Anterior cingulate cortex (tissue), 58 donors: ENCODE measurements around the gene EDN2.

ENCODE experiments used
- DNase-seq, 58 donors: peaks; one replicate each; lab custom pipeline; 2025; lab: John Stamatoyannopoulos, UW

EDN2 gene

DNA sequence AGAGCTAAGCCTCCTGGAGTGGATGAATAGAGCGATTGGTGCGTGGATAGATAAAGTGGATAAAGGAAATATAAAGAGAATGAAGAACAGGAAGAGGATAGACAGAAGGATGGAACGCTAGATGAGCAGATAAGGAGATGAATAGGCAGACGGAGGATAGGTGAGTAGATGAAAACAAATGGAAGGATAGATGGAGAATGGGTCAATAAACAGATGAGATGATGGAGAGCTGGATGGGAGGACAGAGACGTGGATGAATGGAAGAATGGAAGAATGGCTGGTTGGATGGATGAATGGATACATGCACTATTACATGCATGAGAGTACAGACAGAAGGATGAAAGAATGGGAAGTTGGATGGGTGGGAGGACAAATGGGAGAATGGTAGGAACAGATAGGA lies 35.2 kb upstream of the EDN2 start:
- no peak for DNase-seq

DNA sequence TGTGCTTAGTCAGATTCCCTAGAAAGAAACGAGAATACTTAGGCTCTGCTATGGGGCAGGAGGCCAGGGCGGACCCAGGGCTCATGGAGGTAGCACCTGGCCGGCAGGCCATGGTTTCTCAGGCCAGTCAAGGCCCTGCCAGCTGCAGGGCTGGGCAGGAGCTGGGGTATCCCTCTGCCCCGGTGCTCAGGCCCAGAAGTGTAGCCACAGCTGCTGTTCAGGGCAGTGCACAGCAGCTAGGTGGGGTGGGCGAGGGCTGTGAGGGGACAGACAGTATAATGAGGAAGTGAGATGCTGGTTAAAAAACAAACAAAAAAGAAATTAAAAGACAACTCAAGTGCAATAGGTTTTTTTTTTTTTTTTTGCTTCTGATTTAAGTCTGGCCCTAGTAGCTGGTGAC lies 34.0 kb upstream of the EDN2 start:
- DNase-seq, result no peak

DNA sequence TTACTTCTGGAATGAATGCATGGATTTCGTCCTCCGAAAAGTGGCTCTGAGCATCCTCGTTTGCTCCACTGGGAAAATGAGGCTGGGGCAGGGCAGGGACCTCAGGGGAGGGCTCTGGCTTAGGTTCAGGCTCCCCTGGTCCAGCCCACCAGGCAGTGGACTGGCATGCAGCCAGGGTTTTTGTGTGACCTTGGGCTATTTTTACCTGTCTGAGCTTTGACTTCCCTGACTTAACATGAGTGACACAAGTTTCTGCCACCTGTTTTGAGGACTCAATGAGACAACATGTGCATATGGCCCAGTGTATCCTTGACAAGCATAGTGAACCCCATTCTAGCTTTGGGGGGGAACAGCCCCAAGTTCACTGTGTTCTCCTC lies 32.6 kb upstream of the EDN2 start:
- DNase-seq, result peak in 2 of 58 donors; percentile 12 to 13

- DNase-seq, result peak; percentile 20 to 97 (median 86)
Observed at GRCh38 chr1:41516168-41517061, 31.9 kb upstream of the EDN2 start.

DNA sequence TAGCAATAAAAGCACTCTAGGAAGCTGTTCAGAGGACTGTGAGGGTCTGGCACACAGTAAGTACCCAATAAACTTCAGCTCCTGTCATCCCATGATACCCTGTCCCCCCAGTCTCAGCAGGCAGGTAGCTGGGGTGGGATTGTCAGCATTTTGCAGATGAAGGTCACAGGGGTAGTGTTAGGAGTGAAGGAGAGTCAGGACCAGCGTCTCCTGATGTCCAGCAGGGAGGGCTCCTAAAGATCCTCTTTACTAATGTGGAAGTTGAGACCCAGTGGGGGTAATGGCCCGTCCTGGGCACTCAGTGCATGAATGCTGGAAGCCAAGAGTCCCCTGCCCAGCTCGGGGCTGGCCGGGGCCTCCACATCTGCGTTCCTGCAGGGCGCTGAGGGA lies 31.3 kb upstream of the EDN2 start:
- no peak for DNase-seq

- peak in 51 of 58 donors; percentile 13 to 89 (median 62) for DNase-seq
Observed at GRCh38 chr1:41515131-41515678, 30.7 kb upstream of the EDN2 start.

GRCh38 chr1:41514381-41514780 lies 29.9 kb upstream of the EDN2 start:
- peak in 1 of 58 donors; percentile 25 for DNase-seq

DNA sequence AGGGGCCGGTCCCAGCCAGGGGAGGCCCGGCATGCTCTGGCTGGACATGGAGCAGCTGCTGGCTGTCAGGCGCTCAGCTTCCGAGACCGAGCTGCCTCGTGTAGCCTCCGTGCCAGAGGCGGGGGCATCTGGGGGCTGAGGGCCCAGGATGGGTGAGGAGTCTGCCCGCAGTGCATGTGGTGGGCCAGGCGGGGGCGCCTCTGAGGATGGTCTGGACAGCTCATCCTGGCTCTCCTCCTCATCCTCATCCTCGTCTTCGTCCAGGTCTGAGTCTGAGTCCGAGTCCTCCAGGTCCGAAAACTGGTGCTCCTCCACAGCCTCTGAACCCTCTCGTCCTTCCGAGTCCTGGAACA lies 28.9 kb upstream of the EDN2 start:
- no peak for DNase-seq

DNA sequence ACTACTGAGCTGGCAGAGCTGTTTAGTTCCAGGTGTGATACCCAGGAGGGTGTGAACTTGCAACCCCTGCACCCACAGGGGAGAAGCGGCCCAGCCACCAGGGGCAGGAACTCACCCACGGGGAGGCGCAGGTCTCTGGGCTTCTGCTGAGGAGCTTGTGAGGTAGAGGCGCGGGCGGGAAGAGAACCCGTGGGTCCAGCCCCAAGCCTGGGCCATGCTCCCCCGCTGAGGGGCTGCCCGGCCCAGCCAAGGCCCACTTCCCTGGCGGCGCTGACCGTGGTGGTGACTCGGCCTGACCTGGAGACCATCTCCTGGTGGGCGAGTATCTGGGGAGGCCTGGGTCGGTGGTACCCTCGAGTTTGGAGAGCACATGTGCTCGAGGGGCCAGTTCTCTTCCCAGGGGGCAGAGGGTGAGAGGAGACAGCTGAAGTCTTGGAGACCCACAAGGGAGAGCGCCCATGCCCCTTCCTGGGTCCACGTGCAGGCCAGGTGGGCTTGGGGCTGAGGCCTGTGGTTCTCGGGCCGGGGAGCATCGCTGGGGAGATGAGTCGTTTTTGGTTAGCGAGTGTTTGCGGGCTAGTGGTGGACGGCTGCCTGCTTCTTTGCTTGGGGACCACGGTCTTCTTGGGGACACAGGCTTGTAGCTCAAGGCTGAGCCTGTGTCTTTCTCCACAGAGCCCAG lies 28.4 kb upstream of the EDN2 start:
- no peak for DNase-seq

- no peak for DNase-seq
Observed at GRCh38 chr1:41511239-41511540, 26.7 kb upstream of the EDN2 start.

DNA sequence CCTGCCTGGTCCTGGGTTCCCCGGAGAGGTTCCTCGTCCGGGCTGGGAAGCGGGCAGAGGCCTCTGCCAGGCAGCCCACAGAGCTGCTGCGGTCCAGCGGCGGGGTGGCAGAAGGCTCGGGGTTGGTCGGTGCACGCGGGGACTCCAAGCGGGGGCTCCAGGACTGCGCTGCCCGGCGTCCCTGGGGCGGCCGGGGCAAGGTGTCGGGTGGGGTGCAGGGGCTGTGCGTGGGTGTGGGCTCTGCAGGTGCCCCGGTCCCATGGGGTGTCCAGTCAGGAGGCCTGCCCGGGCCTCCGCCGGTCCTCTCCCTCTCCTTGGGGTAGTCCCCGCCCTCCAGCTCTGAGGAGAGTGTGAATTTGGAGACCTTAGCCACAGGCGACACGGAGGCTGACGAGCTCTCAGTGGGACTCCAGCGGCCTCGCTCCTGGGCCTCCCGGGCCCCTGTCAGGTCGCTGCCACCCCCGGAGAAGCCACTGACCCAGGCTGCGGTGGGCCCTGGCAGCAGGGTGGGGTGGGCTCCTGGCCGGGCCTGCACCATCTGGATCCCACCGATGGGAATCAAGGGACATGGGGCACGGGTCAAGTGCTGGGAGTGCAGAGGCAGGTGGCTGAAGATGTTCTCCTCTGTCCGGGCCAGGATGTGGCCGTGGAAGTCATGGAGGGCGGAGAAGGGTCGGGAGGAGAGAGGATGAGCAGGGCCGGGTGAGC lies 26.2 kb upstream of the EDN2 start:
- DNase-seq, result no peak

DNA sequence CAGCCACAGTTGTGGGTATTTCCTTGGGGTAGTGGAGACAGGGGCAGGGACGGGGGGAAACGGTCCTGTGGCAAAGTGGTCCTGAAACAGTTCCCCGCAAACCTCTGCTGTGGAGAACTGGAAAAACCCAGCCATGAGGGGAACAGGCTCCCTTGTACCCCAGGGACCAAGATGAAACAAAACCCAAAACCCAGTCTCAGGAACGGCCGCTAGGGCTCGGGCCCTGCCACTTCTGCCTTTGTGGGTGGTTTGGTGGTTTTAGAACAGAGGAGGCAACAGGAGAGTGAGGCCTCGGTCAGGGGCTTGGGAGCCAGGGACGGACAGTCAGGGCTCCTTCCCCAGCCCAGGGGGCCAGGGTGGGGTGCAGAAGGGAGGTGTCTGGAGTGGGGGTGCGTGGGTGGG lies 24.8 kb upstream of the EDN2 start:
- DNase-seq, result no peak

GRCh38 chr1:41508290-41508689 lies 23.8 kb upstream of the EDN2 start:
- no peak for DNase-seq

DNA sequence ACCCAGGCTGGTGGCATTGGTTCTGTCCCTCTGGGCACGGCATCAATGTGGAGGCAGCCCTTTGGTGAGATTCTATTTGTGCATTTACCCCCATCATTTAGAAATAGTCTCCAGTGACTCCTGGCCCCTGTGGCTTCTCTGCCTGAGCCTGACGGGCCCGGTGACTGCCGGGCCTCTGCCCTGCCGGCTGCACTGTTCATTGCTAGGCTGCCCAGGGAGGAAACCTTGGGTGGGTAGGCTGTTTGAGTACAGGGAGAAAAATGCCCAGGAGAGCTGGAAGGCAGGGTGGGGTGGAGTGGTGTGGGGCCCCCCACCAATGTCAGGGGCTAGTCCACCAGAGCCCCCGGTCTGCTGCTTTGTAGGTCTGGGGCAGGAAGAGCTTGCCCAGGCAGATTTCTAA lies 23.4 kb upstream of the EDN2 start:
- no peak for DNase-seq

DNA sequence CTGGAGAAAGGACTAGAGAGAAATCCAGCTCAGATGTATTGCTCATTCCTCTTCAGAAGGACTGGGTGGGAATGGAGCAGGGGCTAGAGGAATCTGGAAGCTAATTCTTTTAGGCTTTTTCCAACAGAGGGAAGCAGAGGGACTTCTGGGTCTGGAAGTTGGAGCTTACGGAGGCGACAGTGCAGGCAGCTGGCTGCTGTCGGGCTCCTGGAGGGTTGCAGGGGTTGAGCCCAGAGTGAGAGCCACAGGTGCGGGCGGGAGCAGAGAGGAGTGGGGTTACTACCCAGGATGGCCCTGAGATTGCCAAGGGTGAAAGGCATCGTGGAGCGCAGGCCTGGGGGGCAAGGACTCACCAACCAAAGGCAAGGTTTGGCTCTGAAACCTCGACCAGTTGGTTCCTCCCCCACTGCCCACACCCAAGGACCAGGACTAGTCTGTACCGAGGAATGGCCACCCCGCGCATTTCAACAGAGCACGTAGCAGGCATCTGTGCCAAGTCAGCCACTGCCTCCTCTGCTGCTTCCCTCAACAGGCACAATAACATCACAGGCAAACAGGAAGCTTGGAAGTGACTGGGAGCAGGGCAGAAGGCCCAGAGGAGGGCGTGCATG lies 22.7 kb upstream of the EDN2 start:
- peak in 5 of 58 donors; percentile 20 to 33 (median 22) for DNase-seq

- no peak for DNase-seq
Observed at GRCh38 chr1:41504114-41505035, 19.9 kb upstream of the EDN2 start.

DNA sequence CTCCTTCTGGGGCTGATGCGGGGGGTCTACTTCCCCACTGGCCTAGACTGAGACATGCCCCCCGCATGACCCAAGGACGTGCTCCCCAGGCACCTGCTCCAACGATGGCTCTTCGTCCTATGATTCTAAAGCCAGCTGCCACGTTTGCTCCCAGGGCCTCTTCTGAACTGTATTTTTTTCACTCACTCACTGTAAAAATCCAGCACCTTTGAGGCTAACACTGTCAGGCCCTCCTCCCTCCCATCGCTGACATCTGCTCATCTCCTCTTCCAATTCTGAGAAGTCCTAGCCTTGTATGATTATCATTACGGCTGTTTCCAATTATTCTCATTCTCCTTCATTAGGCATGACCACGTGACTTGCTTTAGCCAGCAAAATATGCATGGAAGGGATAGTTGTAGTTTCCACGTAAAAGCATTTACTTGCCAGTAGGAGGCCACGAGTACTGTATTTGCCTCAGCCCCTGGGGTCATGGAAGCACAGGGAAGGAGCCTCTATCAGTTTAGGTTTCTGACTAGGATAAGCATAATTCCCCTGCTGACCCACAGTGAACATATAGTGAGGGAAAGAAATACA lies 19.1 kb upstream of the EDN2 start:
- DNase-seq, result no peak

- no peak for DNase-seq
Observed at GRCh38 chr1:41502912-41503311, 18.4 kb upstream of the EDN2 start.

- DNase-seq, result peak in 1 of 58 donors; percentile 37
Observed at GRCh38 chr1:41501581-41501980, 17.1 kb upstream of the EDN2 start.
